HEK293 (cell line): ENCODE measurements around the gene TCF7L2.
A peak's percentile ranks its signal among the peaks of the same experiment; 100 is the strongest.

ENCODE experiments used
- CTCF ChIA-PET: fragments of 350-600 bp; formaldehyde crosslinking; extraction: SDS; loops from one replicate; lab custom pipeline; 2021; ENCODE audit warnings: antibody characterized with exemption; lab: Yijun Ruan, JAX
- POLR2A ChIA-PET: fragments of 300-600 bp; formaldehyde crosslinking; extraction: SDS; loops from one replicate; lab custom pipeline; 2020; ENCODE audit warnings: antibody characterized with exemption, inconsistent platforms; lab: Yijun Ruan, JAX
- H3K27ac ChIP-seq: fragments of 200-500 bp; sonication (Bioruptor generic); 2 replicates; pipeline ENCODE4 v1.5.1; 2014; ENCODE audit warnings: low read depth, low read length, control low read depth, inconsistent platforms; ENCODE audit errors: extremely low read depth
- H3K36me3 ChIP-seq, 2 experiments: fragments of 200-500 bp in 1 of 2; sonication (Bioruptor generic) in 1 of 2; 1 replicate in 1 of 2; 2 replicates in 1 of 2; pipeline ENCODE4 v1.5.1; 2014 to 2017; ENCODE audit warnings: inconsistent platforms in 2 of 2, low read length in 2 of 2; ENCODE audit not compliant: control insufficient read depth in 2 of 2, insufficient read depth in 1 of 2
- H3K4me1 ChIP-seq: fragments of 200-500 bp; sonication (Bioruptor generic); 2 replicates; pipeline ENCODE4 v1.5.1; 2014; ENCODE audit warnings: mild to moderate bottlenecking, low read length, inconsistent platforms; ENCODE audit not compliant: control insufficient read depth, insufficient read depth
- H3K4me3 ChIP-seq: 2 replicates; pipeline ENCODE4 v1.5.1; 2011; ENCODE audit warnings: low read depth, mild to moderate bottlenecking, control low read depth, low read length, moderate library complexity
- H3K9me3 ChIP-seq: fragments of 200-500 bp; sonication (Bioruptor generic); 2 replicates; pipeline ENCODE4 v1.5.1; 2014; ENCODE audit warnings: low read depth, low read length, inconsistent platforms; ENCODE audit not compliant: control insufficient read depth, insufficient read depth
- HIC1 ChIP-seq: fragments of 450-650 bp; formaldehyde crosslinking; IDR thresholded peaks from 2 replicates; pipeline ENCODE4 v1.5.1; 2016; ENCODE audit warnings: missing biosample characterization, missing genetic modification characterization
- HOXD13 ChIP-seq: sonication (generic); formaldehyde crosslinking; IDR thresholded peaks from 2 replicates; pipeline ENCODE4 v1.8.0; 2022; ENCODE audit warnings: missing genetic modification reagents, borderline replicate concordance
- INSM2 ChIP-seq: fragments of 450-650 bp; formaldehyde crosslinking; IDR thresholded peaks from 2 replicates; pipeline ENCODE4 v1.5.1; 2016; ENCODE audit warnings: missing biosample characterization, missing genetic modification characterization
- KLF8 ChIP-seq: fragments of 450-650 bp; formaldehyde crosslinking; IDR thresholded peaks from 2 replicates; pipeline ENCODE4 v1.5.1; 2016; ENCODE audit warnings: missing biosample characterization, missing genetic modification characterization
- ZFHX2 ChIP-seq: fragments of 450-650 bp; formaldehyde crosslinking; conservative IDR thresholded peaks from 2 replicates; pipeline ENCODE4 v1.5.1; 2016; ENCODE audit warnings: missing biosample characterization, missing genetic modification characterization
- ZNF133 ChIP-seq: fragments of 450-650 bp; formaldehyde crosslinking; IDR thresholded peaks from 2 replicates; pipeline ENCODE4 v1.5.1; 2016; ENCODE audit warnings: missing biosample characterization, missing genetic modification characterization
- ZNF140 ChIP-seq: fragments of 450-650 bp; formaldehyde crosslinking; IDR thresholded peaks from 2 replicates; pipeline ENCODE4 v1.5.1; 2016; ENCODE audit warnings: missing biosample characterization, missing genetic modification characterization
- ZNF148 ChIP-seq: fragments of 450-650 bp; formaldehyde crosslinking; IDR thresholded peaks from 2 replicates; pipeline ENCODE4 v1.5.0; 2017; ENCODE audit warnings: missing biosample characterization, missing genetic modification characterization, borderline replicate concordance
- ZNF157 ChIP-seq: fragments of 450-650 bp; formaldehyde crosslinking; IDR thresholded peaks from 2 replicates; pipeline ENCODE4 v1.5.1; 2016; ENCODE audit warnings: missing biosample characterization, missing genetic modification characterization
- ZNF423 ChIP-seq: fragments of 450-650 bp; formaldehyde crosslinking; IDR thresholded peaks from 2 replicates; pipeline ENCODE4 v1.5.1; 2016; ENCODE audit warnings: missing biosample characterization, missing genetic modification characterization
- ZNF426 ChIP-seq: fragments of 450-650 bp; formaldehyde crosslinking; IDR thresholded peaks from 2 replicates; pipeline ENCODE4 v1.5.1; 2017; ENCODE audit warnings: missing biosample characterization, missing genetic modification characterization, mild to moderate bottlenecking, inconsistent platforms, moderate library complexity
- ZNF555 ChIP-seq: fragments of 450-650 bp; formaldehyde crosslinking; conservative IDR thresholded peaks from 2 replicates; pipeline ENCODE4 v1.5.1; 2017; ENCODE audit warnings: missing biosample characterization, mild to moderate bottlenecking, missing genetic modification characterization, inconsistent platforms
- ZNF785 ChIP-seq: fragments of 450-650 bp; formaldehyde crosslinking; IDR thresholded peaks from 2 replicates; pipeline ENCODE4 v1.5.1; 2016; ENCODE audit warnings: missing biosample characterization, missing genetic modification characterization
- ZSCAN30 ChIP-seq: fragments of 450-650 bp; IDR thresholded peaks from 2 replicates; pipeline ENCODE4 v1.5.1; 2018; ENCODE audit warnings: missing biosample characterization, mild to moderate bottlenecking, missing genetic modification characterization, moderate library complexity
- TF ChIP-seq, protein P1 (sequence below): fragments of 450-650 bp; formaldehyde crosslinking; IDR thresholded peaks from 2 replicates; pipeline ENCODE4 v1.5.1; 2016; ENCODE audit warnings: missing biosample characterization, missing genetic modification characterization, borderline replicate concordance

The TCF7L2 gene

DNA sequence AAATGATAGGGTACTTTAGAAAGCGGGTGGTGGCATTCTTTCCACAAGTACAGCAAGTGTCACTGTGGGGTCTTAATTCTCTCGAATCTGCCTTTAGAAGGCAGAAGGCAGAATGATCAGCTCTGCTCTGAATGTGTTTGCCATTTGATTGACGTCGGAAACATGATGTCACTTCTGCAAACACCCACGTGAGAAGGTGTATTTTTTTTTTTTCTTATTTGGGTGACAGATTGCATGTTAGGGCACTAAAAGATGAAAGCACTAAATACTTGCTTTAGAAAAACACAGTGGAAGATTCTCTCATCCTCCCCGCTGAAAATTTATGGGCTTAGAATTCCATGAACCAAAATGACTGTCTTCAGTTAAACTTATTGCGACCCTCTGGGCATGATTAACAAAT is 150.2 kb downstream of the TCF7L2 start (continued):
- TF ChIP-seq, protein P1, sequence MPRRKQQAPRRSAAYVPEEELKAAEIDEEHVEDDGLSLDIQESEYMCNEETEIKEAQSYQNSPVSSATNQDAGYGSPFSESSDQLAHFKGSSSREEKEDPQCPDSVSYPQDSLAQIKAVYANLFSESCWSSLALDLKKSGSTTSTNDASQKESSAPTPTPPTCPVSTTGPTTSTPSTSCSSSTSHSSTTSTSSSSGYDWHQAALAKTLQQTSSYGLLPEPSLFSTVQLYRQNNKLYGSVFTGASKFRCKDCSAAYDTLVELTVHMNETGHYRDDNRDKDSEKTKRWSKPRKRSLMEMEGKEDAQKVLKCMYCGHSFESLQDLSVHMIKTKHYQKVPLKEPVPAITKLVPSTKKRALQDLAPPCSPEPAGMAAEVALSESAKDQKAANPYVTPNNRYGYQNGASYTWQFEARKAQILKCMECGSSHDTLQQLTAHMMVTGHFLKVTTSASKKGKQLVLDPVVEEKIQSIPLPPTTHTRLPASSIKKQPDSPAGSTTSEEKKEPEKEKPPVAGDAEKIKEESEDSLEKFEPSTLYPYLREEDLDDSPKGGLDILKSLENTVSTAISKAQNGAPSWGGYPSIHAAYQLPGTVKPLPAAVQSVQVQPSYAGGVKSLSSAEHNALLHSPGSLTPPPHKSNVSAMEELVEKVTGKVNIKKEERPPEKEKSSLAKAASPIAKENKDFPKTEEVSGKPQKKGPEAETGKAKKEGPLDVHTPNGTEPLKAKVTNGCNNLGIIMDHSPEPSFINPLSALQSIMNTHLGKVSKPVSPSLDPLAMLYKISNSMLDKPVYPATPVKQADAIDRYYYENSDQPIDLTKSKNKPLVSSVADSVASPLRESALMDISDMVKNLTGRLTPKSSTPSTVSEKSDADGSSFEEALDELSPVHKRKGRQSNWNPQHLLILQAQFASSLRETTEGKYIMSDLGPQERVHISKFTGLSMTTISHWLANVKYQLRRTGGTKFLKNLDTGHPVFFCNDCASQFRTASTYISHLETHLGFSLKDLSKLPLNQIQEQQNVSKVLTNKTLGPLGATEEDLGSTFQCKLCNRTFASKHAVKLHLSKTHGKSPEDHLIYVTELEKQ (tag by site-specific recombination) = peak; percentile 56; the same call in 1 of the 2 replicates
- TF ChIP-seq ZNF133 (tag by site-specific recombination) (no peak), ZFHX2 (tag by site-specific recombination) (peak; percentile 32; the same call in 1 of the 2 replicates), ZNF423 (no peak)

DNA sequence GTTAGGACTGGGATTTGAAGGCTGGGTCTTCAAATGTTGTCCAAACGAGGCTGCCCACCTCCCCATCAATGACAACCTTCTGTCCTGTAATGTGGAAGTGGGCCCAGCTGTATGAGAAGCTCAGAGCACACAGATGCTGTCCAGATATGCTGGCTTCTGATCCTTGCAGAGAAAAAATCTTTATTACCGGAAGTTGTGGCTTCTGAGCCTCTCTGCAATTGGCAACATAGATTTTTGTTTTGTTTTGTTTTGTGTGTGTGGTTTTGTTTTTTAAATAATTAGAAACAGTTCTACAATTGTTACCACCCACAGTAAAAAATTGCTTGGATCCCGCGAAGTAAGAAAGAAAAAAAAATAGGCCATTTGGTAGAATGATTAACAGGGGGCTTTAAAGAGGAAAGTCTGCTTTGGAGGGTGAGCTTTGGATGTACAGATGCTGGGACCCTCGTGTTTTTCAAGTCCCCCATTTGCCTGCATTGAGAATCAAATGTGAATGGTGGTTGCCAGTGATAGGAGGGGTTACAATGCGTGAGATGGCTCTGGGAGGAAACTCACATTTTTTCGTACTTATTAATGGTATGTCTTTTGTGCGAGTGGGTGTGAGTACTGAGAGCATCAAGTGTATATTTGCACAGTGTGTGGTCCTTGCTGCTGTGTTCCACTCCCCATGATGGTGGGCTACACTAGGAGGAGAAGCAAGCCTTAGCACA is 153.2 kb downstream of the TCF7L2 start:
- Histone ChIP-seq H3K4me3 (no peak overlapping the region), H3K36me3 (no peaks in the 10 kb centered on the region; a peak in 1 of 3 replicates), H3K4me1 (peaks cover 15% of the 10 kb centered on the region)
- CTCF ChIA-PET = no interaction called here
- no peak for TF ChIP-seq KLF8 (tag by site-specific recombination)
- TF ChIP-seq ZNF426 (tag by site-specific recombination) = no peak
- 0 out of 2 replicates have a peak, but pooled peaks have one; percentile 8 for TF ChIP-seq ZFHX2 (tag by site-specific recombination)
- TF ChIP-seq, all 188 proteins: peak for 1
- Histone ChIP-seq H3K9me3 (no peaks in the 10 kb centered on the region), H3K27ac (no peak overlapping the region)
- POLR2A ChIA-PET = no interaction called here

- no peaks in the 10 kb centered on the region for H3K9me3 ChIP-seq
- CTCF ChIA-PET = interaction anchor here (0.6 kb wide), 1 partner anchor 179 kb away, joined by 4 read pairs; no protein-coding TSS in a partner anchor
- no peak overlapping the region for H3K4me3 ChIP-seq
- TF ChIP-seq INSM2 (tag by site-specific recombination) = no peak
- TF ChIP-seq ZSCAN30 (tag by site-specific recombination) = no peak
- TF ChIP-seq ZNF555 (tag by site-specific recombination) = no peak
- no peak for TF ChIP-seq HOXD13 (CRISPR knock-in tag)
- no peak for TF ChIP-seq ZNF140 (tag by site-specific recombination)
- TF ChIP-seq, all 188 proteins: peak for 0
- POLR2A ChIA-PET = no interaction called here
- peaks cover 10% of the 10 kb centered on the region for H3K4me1 ChIP-seq
- no peaks in the 10 kb centered on the region; a peak in 1 of 3 replicates for H3K36me3 ChIP-seq
- no peak overlapping the region for H3K27ac ChIP-seq
Measured at GRCh38 chr10:113104047-113104446, 154.0 kb downstream of the TCF7L2 start.

DNA sequence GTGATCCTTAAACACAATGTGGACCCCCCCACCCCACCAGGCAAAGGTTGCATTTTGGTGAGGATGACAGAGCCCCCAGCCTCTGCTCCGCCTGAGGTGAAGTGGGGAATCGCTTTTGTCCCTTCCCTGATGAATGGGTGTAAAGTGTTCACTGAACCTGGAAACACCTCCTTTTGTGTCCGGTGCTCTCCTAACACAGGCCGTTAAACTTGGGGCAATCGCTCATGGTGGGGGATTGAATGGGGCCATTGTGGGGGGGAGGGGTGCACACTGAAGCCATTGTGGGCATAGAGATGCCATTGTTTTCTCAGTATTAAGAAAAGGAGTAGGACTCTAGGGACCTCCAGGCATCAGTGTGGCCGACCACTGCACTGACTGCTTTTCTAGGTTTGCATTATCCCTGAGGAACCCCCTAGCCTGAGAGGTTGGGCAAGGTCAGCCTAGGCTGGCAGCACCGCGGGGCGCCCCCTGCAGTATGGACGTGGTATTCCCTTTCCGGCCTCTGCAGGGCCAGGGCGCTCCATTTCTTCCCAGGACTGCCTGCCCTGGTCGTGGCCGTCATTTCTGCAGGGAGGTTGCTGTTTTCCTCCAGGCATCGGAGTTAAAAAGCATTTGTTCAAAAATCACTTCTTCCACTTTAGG is 158.3 kb downstream of the TCF7L2 start:
- no peaks in the 10 kb centered on the region for H3K36me3 ChIP-seq
- no peak overlapping the region for H3K27ac ChIP-seq
- no peaks in the 10 kb centered on the region for H3K4me1 ChIP-seq
- no peak overlapping the region for H3K4me3 ChIP-seq
- ChIA-PET CTCF (interaction anchor here (1.8 kb wide), 1 partner anchor 17 kb away, joined by 9 read pairs; no protein-coding TSS in a partner anchor), POLR2A (no interaction called here)
- H3K9me3 ChIP-seq = no peaks in the 10 kb centered on the region
- TF ChIP-seq ZNF785 (no peak), ZNF148 (tag by site-specific recombination) (no peak), HIC1 (tag by site-specific recombination) (no peak), ZNF157 (tag by site-specific recombination) (no peak)
